Fibroblast of skin of left quadriceps (primary cell): ENCODE data around the gene TMEM52.

Experiments
- DNase-seq, 2 experiments: peaks; one replicate each; pipeline ENCODE4 v3.0.0-alpha.2; 2013; ENCODE audit warnings: low read depth in 2 of 2

Gene TMEM52

DNA sequence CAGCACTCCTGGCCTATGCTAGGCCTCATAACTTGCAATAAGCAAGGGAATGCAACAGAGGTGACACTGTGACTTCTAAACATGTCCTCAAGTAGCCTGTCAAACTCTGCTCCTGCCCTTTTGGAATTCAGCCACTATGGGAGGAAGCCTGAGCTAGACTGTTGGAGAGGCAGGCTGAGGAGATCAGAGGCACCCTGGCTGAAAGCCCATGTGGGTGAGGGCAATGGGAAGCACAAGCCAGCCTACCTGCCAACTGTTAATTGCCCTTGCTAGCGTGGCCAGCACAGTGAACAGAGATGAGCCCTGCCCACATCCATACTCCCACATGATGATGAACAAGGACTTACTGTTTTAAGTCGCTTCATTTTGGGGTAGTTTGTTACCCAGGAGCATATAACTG, 45.9 kb downstream of the TMEM52 start:
- no peak for DNase-seq

DNA sequence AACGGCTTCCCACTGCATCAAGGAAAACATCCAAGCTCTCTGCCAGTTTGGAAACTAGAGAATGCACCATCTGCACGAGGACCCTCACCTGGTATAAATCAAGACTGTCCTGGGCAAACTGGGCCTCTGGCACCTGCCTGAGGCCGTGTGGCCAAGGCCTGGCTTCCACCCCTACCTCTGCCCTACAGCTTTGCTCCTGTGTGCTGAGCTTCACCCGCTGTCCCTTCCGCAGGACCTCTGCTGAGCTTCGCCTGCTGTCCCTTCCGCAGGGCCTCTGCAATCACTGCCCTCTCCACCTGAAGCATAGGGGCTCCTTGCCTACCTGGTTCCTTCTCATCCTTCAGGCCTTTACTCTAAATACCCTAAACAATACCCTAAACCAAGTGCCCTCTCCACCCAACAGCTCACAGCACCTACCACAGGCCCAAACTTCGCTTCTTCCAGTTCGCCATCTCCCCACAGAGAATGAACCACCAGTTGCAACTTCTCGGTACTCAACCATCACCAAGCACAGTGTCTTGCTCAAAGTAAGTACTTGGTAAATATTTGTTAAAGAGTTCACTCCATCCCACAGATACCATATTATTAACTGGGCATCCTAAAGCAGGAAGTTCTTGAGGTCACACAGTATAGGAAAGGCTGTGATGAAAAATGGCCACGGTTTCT, 46.6 kb downstream of the TMEM52 start:
- DNase-seq = no peak

DNA sequence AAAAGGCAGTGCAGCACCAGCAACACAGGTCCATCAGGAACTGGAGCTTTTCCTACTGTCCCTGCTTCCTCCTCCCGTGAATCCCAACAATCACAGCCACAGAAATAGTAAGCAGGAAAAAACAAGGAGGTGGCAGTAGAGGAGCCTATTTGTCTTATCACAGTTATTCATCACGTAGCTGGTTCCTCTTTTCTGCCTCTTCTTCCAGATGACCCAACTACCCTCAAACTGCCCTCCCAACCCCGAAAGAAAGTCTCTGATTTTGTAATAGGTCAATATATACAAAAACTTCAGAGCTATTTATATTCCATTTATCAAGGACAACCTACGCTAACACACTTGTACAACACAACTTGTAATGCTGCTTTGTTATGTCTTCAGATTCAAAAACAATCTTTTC, 49.6 kb downstream of the TMEM52 start:
- no peak for DNase-seq
